HPDE6-E6E7 (cell line): ENCODE measurements around the gene NUDT16.
A peak's percentile ranks its signal among the peaks of the same experiment; 100 is the strongest.
"Not testable (repeated sequence)": the region's sequence is repeated elsewhere in the genome, so short reads cannot be mapped to it uniquely, and the experiment has no call there.

ENCODE experiments used
- DNase-seq: peaks from one replicate; pipeline ENCODE4 v3.0.0; 2011; ENCODE audit warnings: missing footprints; ENCODE audit errors: extremely low spot score

Gene NUDT16

DNA sequence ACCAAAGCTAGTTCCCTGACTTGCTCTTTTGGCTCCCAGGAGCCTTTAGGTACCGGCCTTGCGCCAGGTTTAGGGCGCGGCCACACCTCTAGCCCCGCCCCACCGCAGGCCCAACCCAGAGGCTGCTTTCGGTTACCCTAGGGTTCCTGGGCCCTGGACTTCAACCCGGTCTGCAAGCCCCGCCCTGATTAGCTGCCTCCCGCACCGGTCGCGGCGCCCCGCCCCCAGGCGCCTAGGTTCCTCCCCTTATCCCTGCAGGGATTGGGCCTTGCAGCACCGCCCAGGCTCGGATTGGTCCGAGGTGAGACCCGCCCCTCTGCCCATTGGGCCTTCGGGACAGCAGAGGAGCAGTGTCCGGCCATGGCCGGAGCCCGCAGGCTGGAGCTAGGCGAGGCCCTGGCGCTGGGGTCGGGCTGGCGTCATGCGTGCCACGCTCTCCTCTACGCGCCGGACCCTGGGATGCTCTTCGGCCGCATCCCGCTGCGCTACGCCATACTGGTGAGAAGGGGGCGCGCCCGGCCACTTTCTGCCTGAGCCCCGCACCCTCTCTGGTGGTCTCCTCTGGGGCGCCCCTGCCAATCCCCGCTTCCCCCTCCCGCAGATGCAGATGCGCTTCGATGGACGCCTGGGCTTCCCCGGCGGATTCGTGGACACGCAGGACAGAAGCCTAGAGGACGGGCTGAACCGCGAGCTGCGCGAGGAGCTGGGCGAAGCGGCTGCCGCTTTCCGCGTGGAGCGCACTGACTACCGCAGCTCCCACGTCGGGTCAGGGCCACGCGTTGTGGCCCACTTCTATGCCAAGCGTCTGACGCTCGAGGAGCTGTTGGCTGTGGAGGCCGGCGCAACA is at the start of gene NUDT16:
Gene NUDT16 (plus strand): TSS at position 330 of the 847 bp plus-strand sequence. CDS start 31 bp downstream, at position 361.
- peak; percentile 98 for DNase-seq

DNA sequence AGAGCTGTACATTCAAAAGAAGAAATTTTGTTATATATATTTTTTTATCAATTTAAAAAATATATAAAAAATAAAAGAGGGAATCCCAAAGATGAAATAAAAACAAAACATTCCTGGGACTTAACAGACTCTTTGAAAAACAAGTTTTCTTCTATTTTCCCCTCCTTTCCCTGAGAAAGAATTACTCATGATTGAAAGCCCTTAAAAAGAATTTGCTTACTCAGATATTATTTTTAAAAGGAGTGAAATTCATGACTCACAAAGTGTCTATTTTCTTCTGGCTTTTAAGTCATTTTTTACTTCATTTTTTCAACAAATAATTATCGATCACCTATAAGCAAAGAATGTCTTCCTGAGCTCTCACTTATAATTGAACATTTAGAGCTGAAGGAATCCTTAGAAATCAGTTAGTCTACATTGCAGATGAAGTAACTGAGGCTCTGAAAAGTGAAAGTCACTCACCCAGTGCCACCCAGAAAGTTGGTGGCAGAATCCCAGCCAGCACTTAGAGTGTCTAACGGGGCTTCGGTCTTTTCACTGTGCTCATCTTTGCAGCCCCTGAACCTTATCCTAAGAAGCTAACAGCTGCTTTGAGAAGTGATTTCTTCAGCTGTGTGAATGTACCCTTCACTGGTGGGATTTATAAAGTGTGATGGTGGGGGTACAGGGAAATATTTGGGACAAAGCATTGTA is 42.5 kb upstream of the NUDT16 start:
- DNase-seq, result no peak

GRCh38 chr3:131341761-131342160 is 39.8 kb upstream of the NUDT16 start:
- DNase-seq, result no peak

GRCh38 chr3:131348911-131349310 is 32.7 kb upstream of the NUDT16 start:
- no peak for DNase-seq

GRCh38 chr3:131349454-131349853 is 32.1 kb upstream of the NUDT16 start:
- DNase-seq, result no peak

DNA sequence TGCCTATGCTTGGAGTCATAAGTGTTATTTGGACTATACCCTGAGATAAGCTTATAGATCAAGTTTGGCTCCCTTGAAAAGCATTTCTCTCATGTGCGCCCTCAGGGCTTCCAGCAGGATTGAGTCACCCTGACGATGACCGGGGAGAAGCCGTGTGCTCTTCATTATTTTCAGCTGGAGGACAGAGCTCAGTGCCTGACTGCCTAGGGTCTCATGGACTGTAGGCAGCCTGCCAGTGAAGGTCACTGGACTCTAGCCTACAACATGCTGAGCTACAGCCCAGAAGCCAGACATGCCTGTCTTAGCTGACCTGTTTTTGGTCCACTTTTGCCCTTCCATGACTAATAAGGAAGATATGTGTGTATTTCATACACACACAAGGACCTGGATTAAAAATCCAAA is 31.6 kb upstream of the NUDT16 start:
- DNase-seq, result peak; percentile 65

DNA sequence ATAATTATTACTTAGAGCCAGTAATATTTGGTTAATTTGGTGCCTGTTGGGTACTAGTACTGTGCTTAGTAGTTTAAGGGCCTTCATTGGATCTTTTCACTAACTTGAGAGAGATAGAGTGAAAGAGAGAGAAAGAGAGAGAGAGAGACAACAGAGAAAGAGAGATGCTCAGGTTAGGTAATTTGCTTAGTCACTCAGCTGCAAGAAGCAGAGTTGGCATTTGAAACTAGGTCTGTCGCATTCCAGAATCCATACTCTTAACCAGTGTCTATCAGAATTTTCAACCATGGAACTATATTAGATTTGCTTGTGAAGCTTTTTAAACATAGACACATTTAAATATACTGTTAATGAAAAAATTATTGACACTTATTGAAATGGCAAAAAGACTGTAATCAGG is 31.1 kb upstream of the NUDT16 start:
- DNase-seq, result no peak

GRCh38 chr3:131353016-131353877 is 28.3 kb upstream of the NUDT16 start:
- no peak for DNase-seq

- no peak for DNase-seq
Measured at GRCh38 chr3:131353986-131354385, 27.6 kb upstream of the NUDT16 start.

GRCh38 chr3:131356006-131356595 is 25.5 kb upstream of the NUDT16 start:
- DNase-seq, result no peak

DNA sequence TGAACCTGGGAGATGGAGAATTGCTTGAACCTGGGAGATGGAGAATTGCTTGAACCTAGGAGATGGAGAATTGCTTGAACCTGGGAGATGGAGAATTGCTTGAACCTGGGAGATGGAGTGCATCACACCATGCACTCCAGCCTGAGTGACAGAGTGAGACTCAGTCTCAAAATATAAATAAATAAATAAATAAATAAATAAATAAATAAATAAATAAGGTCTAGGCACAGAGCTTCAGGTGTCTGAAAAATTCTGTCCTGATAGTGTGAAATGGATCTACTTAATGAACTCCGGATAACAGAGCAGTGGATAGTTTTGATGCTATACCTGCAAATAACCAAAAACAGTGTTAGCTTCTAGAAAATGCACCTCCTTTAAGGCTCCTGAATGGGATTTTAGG is 24.3 kb upstream of the NUDT16 start:
- DNase-seq, result no peak

DNA sequence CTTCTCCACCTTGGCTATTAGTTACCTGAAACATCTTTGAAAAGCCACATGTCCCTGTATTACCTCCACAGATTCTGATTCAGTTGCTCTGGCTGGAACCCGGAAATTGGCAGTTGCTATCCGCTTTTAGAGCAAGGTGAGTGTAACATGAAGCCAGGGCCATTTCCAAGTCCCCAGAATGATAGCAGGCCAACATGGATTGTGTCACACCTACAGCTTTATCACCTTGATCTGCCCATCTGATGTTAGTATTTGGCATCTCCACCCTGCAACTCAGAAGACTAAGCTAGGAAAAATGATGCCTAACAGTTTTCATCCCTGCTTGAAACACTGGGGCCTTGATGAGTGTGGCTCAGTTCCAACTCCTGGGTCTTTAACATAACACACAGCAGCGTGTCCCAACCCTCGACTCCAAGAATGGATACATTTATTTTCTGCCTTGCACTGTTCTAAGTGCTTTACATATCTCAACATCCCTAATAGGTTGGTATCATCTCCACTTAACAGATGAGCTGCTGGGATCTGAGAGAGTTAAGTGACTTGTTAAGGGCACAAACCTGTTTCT is 21.3 kb upstream of the NUDT16 start:
- DNase-seq, result no peak

DNA sequence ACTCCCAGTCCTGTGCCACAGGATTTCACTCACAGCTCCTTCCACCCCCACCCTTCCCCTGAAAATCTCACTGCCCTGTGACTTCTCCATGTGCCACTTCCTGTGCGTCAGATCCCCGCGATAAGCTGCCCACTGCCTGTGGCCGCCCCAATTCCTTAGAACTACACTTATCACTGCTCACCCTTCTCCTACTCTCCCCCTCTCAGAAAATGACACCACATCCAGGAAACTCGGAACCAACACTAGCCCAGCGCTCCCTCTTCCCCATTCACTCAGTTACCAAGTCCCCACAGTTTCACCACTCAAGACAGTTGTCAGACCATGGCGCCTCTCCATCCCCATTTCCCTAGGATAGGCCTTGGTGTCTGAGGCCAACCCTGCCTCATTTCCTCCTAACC is 20.5 kb upstream of the NUDT16 start:
- not testable (repeated sequence) for DNase-seq

GRCh38 chr3:131361464-131362421 is 19.8 kb upstream of the NUDT16 start:
- DNase-seq, result peak; percentile 86

DNA sequence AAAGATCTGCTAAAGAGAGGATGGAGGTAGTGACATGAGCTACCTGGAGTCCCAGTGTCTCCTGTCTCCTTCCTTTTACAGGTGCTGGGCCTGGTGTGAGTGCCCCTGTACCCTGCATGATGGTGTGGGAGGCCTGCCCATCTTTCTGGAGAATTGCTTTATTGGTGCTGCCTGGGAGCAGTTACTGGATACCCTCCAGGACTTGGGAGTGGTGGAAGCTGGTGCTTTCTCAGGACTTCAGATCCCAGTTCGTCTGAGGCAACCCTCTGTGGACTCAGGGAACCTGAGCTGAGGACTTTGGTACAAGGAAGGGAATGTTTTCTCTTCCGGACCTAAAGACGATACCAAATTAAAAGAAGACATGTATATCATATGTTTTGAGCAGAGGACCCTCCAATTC is 18.3 kb upstream of the NUDT16 start:
- DNase-seq, result no peak

- no peak for DNase-seq
Measured at GRCh38 chr3:131370935-131371687, 10.5 kb upstream of the NUDT16 start.

DNA sequence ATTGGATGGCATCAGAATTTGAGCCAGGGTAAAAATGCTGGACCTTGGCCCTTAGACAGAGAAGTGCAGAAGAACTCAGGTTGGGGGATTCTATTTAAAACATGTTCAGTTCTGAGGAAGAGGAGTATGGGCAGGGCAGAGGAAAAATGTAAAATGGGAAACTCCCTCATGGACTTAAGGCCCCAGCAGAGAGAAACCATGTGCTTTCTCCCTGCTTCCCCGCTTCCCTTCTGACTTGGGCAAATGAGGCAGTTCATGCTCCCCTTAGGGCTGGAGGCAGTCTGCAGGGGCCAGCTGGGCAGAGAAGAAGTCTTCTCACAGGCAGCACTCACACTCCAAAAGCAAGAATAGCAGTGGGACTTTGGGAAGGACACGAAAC is 9.9 kb upstream of the NUDT16 start:
- DNase-seq, result no peak

GRCh38 chr3:131374741-131375140 is 6.8 kb upstream of the NUDT16 start:
- no peak for DNase-seq

DNA sequence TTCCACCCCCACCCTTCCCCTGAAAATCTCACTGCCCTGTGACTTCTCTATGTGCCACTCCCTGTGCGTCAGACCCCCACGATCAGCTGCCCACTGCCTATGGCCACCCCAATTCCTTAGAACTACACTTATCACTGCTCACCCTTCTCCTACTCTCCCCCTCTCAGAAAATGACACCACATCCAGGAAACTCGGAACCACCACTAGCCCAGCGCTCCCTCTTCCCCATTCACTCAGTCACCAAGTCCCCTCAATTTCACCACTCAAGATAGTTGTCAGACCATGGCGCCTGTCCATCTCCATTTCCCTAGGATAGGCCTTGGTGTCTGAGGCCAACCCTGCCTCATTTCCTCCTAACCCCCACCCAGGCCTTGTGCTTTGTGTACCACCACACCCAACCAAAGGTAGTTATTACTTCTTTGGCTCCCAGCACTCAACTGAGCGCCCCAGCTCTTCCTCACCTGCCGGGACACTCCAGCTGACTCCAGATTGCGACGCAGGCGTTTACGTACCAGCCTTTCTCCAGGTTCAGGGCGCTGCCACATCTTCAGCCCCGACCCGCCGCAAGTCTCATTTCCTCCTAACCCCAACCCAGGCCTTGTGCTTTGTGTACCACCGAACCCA is 641 bp upstream of the NUDT16 start:
- not testable (repeated sequence) for DNase-seq
